Activated T-helper 17 cell treated with anti-CD3 and anti-CD28 coated beads, Interleukin-2, amount 50 U/mL, for 72 hours (primary cell): ENCODE data around the gene PPM1M. TPM values are rescaled to one million over a fixed set of nuclear protein-coding genes. Genes with fewer than 3 reads are reported as not detected.
"Not testable (repeated sequence)": the region's sequence is repeated elsewhere in the genome, so short reads cannot be mapped to it uniquely, and the experiment has no call there.

ENCODE experiments used
- ATAC-seq: fragments of 150-1000 bp; cut with Tn5 transposase; replicated peaks from 2 replicates; pipeline ENCODE4 v1.10.0; 2021; ENCODE audit warnings: mild to moderate bottlenecking, moderate library complexity
- H3K27ac Mint-ChIP-seq: one replicate; pipeline ENCODE4 v1.8.0; 2022; ENCODE audit warnings: mixed read lengths
- H3K27me3 Mint-ChIP-seq: one replicate; pipeline ENCODE4 v1.8.0; 2022; ENCODE audit warnings: mixed read lengths
- H3K36me3 Mint-ChIP-seq: one replicate; pipeline ENCODE4 v1.8.0; 2022; ENCODE audit warnings: low read depth, mild to moderate bottlenecking, mixed read lengths
- H3K4me1 Mint-ChIP-seq: one replicate; pipeline ENCODE4 v1.8.0; 2022; ENCODE audit warnings: mixed read lengths
- H3K4me3 Mint-ChIP-seq: one replicate; pipeline ENCODE4 v1.8.0; 2022; ENCODE audit warnings: mild to moderate bottlenecking, mixed read lengths
- H3K9me3 Mint-ChIP-seq: one replicate; pipeline ENCODE4 v1.8.0; 2022; ENCODE audit warnings: mixed read lengths
- total RNA-seq, 2 donors: library from RNA; stranded (reverse); gene quantifications; one replicate each; pipeline ENCODE4 v1.2.3, GENCODE V29; 2022

The PPM1M gene
- total RNA-seq, 2 donors from 2014 or later, result 84.6 to 112 TPM

DNA sequence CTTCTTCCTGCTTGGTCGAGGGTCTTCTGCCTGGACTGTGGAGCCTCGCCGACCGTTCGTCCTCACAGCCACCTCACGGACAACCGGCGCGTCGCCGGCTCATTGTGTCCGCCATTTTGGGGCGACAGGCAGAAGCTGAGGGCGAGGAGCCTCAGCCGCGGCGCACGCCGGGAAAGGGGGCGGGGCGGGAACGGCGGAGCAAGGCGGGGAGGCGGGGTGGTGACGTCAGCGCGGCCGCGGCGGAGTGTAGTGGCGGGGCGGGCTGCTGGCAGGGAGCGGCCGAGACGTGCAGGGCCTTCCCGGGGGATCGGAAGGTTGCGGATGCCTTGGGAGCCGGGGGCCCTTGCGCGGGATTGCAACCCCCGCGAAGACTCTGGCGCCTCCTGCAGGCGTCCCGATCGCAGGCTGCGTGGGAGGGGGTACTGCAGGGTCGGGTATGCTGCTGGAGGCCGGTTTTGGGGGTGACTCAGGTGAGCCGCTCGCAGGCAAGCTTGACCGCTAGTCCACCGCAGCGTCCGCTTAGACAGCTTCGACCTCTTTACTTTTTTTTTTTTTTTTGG, 33.0 kb downstream of the PPM1M start, which contains the start of gene WDR82:
TSS of gene WDR82 (minus strand) at position 140 of the 560 bp plus-strand sequence. CDS start 288 bp downstream, outside the sequence.
- ATAC-seq, result peak; percentile 77
- peak within 1 kb of the TSS; percentile 95 for H3K4me3 Mint-ChIP-seq
- H3K4me1 Mint-ChIP-seq, result peaks cover 25% of the 10 kb centered on the region
- no peaks in the 10 kb centered on the region for H3K27me3 Mint-ChIP-seq
- H3K27ac Mint-ChIP-seq, result peak within 1 kb of the TSS; percentile 95
- H3K9me3 Mint-ChIP-seq, result no peaks in the 10 kb centered on the region
- peaks cover 89% of the 10 kb centered on the region for H3K36me3 Mint-ChIP-seq

DNA sequence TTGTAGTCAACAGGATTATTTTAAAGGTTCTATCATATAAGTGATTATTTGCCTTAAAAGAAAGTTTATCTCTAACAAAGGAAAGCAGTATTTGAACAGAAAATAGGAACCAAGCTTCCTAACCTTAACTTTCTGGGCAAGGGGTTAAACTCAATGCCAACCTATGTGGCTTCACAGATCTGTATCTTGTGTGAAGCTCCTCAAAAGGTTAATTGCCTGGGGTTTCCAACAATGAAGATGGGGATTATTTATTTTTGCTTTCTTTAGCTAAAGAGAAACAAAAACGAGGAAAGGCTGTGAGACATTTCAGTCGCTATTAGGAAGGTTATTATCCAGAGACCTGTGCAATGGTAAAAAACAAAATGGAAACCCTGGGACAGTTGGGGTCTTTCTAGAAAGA, 34.0 kb downstream of the PPM1M start:
- Mint-ChIP-seq H3K9me3 (no peaks in the 10 kb centered on the region), H3K27me3 (no peaks in the 10 kb centered on the region), H3K36me3 (peaks cover 87% of the 10 kb centered on the region), H3K27ac (peak overlapping the region; percentile 95), H3K4me3 (peak overlapping the region; percentile 95), H3K4me1 (peaks cover 17% of the 10 kb centered on the region)
- no peak for ATAC-seq

DNA sequence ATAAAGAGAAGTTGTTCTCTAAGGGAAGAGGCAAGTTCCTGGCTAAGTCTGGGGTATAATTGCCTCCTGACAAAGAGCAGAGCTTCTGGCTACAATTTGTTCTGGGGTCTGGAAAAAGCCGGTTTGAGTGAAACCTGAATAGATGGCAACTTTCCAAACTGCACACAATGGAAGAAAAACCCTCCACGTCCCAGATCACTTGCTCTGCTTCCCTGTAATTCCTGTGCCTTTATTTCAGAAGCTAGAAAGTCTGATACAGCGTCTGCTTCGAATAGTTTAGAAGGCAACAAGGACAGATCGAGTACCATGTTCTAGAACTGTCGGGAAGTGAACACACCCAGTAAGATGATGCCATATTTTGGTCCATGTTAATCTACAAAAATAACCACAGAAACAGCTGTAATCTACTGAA, 34.5 kb downstream of the PPM1M start:
- H3K36me3 Mint-ChIP-seq, result peaks cover 83% of the 10 kb centered on the region
- no peaks in the 10 kb centered on the region for H3K27me3 Mint-ChIP-seq
- H3K4me3 Mint-ChIP-seq, result peak overlapping the region; percentile 95
- peaks cover 16% of the 10 kb centered on the region for H3K4me1 Mint-ChIP-seq
- H3K9me3 Mint-ChIP-seq, result no peaks in the 10 kb centered on the region
- no peak for ATAC-seq
- H3K27ac Mint-ChIP-seq, result peak overlapping the region; percentile 95

GRCh38 chr3:52281981-52282801, 36.6 kb downstream of the PPM1M start:
- Mint-ChIP-seq H3K27ac (peak overlapping the region; percentile 17), H3K4me3 (peak overlapping the region; percentile 95), H3K4me1 (peaks cover 15% of the 10 kb centered on the region), H3K9me3 (no peaks in the 10 kb centered on the region), H3K27me3 (no peaks in the 10 kb centered on the region), H3K36me3 (peaks cover 67% of the 10 kb centered on the region)
- ATAC-seq, result no peak

GRCh38 chr3:52283306-52283705, 37.7 kb downstream of the PPM1M start:
- peaks cover 15% of the 10 kb centered on the region for H3K4me1 Mint-ChIP-seq
- H3K36me3 Mint-ChIP-seq, result peaks cover 64% of the 10 kb centered on the region
- no peaks in the 10 kb centered on the region for H3K27me3 Mint-ChIP-seq
- ATAC-seq, result no peak
- no peaks in the 10 kb centered on the region for H3K9me3 Mint-ChIP-seq
- no peak overlapping the region for H3K4me3 Mint-ChIP-seq
- H3K27ac Mint-ChIP-seq, result no peak overlapping the region

GRCh38 chr3:52284051-52284450, 38.5 kb downstream of the PPM1M start:
- not testable (repeated sequence) for ATAC-seq, H3K4me3 Mint-ChIP-seq, H3K27ac Mint-ChIP-seq

GRCh38 chr3:52286777-52287110, 41.2 kb downstream of the PPM1M start:
- peaks cover 36% of the 10 kb centered on the region for H3K36me3 Mint-ChIP-seq
- no peak for ATAC-seq
- H3K9me3 Mint-ChIP-seq, result no peaks in the 10 kb centered on the region
- peaks cover 22% of the 10 kb centered on the region for H3K4me1 Mint-ChIP-seq
- H3K27ac Mint-ChIP-seq, result peak overlapping the region; percentile 98
- no peaks in the 10 kb centered on the region for H3K27me3 Mint-ChIP-seq
- peak overlapping the region; percentile 83 for H3K4me3 Mint-ChIP-seq

More at GRCh38 chr3:52284051-52284450, 38.5 kb downstream of the PPM1M start:
- Mint-ChIP-seq H3K4me1 (peaks cover 15% of the 10 kb centered on the region), H3K36me3 (peaks cover 56% of the 10 kb centered on the region)
- not testable (repeated sequence) for H3K9me3 Mint-ChIP-seq, H3K27me3 Mint-ChIP-seq

DNA sequence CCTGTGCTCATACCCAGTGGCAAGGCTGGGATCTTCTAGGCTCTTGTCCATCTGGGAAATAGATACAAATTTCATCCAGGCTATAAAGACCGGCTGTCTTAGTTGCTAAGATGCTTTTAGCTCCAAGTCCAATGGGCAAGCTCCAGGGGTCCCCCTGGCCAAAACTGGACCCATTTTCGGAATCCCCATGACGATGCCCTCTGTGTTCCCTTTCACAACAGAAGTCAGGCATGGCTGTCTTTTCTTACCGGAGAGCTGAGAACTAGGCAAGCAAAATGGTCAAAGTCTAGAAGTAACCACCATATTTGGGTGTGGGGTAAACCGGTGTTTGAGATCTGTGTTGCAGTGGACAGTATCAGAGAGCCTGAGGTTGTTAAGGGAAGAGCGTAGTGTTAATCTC, 43.1 kb downstream of the PPM1M start:
- peaks cover 39% of the 10 kb centered on the region for H3K36me3 Mint-ChIP-seq
- peak overlapping the region; percentile 98 for H3K27ac Mint-ChIP-seq
- no peak for ATAC-seq
- H3K9me3 Mint-ChIP-seq, result no peaks in the 10 kb centered on the region
- peak overlapping the region; percentile 83 for H3K4me3 Mint-ChIP-seq
- H3K27me3 Mint-ChIP-seq, result no peaks in the 10 kb centered on the region
- H3K4me1 Mint-ChIP-seq, result peaks cover 16% of the 10 kb centered on the region

DNA sequence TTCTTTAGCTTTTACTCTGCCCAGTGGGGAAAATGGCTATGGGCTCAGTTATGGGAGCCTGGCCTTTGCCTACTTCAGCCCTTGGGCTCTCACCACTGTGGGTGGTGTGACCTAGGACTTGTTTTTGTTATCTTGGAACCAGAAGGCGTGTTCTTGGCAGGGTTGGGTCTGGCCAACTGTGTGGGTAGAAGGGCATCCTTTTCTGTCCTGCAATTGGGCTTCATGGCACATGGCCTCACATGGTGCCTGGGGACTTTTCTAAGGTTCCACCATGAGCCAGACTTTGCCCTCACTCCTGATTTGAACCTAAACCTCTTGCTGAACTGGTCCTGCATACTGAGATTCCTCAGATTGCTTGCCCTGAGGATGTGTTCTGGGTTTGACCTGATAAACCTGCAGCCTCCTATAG, 43.8 kb downstream of the PPM1M start:
- Mint-ChIP-seq H3K27ac (no peak overlapping the region), H3K27me3 (no peaks in the 10 kb centered on the region), H3K36me3 (peaks cover 34% of the 10 kb centered on the region), H3K9me3 (no peaks in the 10 kb centered on the region), H3K4me1 (peaks cover 16% of the 10 kb centered on the region), H3K4me3 (peak overlapping the region; percentile 83)
- no peak for ATAC-seq

- ATAC-seq, result no peak
- H3K27ac Mint-ChIP-seq, result no peak overlapping the region
- no peaks in the 10 kb centered on the region for H3K9me3 Mint-ChIP-seq
- H3K36me3 Mint-ChIP-seq, result peaks cover 30% of the 10 kb centered on the region
- no peak overlapping the region for H3K4me3 Mint-ChIP-seq
- peaks cover 16% of the 10 kb centered on the region for H3K4me1 Mint-ChIP-seq
- H3K27me3 Mint-ChIP-seq, result no peaks in the 10 kb centered on the region
Measured at GRCh38 chr3:52289747-52290595, 44.4 kb downstream of the PPM1M start.

GRCh38 chr3:52290596-52291507, 45.3 kb downstream of the PPM1M start:
- no peaks in the 10 kb centered on the region for H3K9me3 Mint-ChIP-seq
- H3K36me3 Mint-ChIP-seq, result peaks cover 30% of the 10 kb centered on the region
- ATAC-seq, result no peak

DNA sequence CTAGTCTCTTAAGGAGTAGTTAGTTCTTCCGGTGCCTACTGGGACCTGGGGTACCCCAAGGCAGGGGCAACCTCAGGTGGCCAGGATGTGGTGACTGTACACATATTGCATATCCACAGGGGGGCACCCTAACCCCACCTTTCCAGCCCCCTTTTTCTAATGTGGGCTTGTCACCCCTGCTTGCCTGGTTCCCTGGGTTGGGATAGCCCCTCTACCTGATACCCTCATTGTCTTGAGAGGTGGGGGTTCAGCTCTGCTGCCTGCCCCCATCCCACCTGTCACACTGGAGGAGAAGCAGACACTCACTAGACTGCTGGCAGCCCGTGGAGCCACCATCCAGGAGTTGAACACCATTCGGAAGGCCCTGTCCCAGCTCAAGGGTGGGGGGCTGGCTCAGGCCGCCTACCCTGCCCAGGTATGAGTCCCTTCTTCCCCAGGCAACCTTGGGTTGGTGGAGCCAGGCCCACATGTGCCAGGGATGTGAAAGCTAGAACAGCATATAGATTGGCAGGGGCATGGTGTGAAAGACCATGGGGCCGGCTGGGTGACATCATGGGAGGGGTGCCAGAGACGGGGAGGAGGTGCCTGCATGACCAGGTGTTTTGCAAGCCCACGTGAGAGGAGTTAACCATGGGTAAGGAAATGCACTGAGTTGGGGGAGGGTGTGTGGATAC, 46.1 kb downstream of the PPM1M start:
- Mint-ChIP-seq H3K27me3 (no peaks in the 10 kb centered on the region), H3K4me3 (no peak overlapping the region), H3K27ac (peak overlapping the region; percentile 75), H3K36me3 (peaks cover 30% of the 10 kb centered on the region), H3K4me1 (peaks cover 20% of the 10 kb centered on the region), H3K9me3 (no peaks in the 10 kb centered on the region)
- no peak for ATAC-seq

More at GRCh38 chr3:52290596-52291507, 45.3 kb downstream of the PPM1M start:
- peak overlapping the region; percentile 75 for H3K27ac Mint-ChIP-seq
- H3K4me1 Mint-ChIP-seq, result peaks cover 20% of the 10 kb centered on the region
- no peaks in the 10 kb centered on the region for H3K27me3 Mint-ChIP-seq
- H3K4me3 Mint-ChIP-seq, result no peak overlapping the region
